NCI-H2227 treated with DMSO at 0.1 percent for 48 hours (cell line): Measurements from ENCODE around the gene TMIGD2.

Experiments
- DNase-seq: peaks from one replicate; lab custom pipeline; 2025; lab: John Stamatoyannopoulos, UW

TMIGD2 gene

DNA sequence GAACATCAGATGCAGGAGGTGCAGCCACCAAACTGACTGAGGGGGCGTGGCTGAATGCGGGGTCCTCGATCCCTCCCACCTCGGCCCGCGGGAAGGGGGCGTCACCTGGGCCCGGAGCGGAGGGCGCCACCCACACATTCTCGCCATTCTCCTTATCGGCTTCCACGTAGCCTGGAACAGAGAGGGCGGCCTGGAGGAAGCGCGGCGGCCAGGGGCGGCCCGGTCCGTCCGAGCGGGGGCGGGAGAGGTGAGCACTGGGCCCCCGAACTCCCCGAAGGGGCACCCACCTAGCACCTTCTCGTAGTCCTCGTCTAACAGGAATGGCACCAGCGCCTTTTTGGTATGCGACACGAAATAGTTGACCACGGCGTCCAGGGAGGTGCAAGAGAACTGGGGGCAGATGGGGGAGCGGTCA lies 24.7 kb upstream of the TMIGD2 start:
- DNase-seq: no peak

DNA sequence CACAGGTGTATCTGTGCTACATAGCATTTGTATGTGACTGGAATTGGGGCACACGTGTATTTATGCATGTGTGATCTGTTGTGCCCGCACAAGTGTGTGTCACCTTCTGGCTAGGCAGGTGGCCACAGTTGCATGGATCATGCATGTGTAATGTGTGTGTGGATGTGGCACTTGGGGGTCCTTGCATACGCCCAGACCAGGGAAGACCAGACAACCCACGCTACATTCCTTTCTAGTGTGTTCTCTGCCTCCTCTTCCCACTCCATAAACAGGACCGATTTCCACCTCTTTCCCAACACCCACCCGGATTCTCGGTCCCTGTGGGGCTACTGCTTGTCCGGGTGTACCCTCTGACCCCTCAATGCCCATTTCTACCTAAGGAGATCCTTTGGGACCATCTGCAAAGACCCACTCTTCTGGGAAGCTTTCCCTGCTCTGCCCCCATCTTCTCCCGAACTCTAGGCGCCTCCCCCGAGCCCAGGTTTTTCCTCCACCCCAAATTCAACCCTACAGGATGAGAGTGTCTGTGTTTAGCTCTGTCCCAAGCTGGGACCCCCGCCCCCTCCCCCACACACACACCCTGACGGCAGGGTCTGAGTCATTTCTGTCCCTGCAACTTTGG lies 24.1 kb upstream of the TMIGD2 start:
- no peak for DNase-seq

DNA sequence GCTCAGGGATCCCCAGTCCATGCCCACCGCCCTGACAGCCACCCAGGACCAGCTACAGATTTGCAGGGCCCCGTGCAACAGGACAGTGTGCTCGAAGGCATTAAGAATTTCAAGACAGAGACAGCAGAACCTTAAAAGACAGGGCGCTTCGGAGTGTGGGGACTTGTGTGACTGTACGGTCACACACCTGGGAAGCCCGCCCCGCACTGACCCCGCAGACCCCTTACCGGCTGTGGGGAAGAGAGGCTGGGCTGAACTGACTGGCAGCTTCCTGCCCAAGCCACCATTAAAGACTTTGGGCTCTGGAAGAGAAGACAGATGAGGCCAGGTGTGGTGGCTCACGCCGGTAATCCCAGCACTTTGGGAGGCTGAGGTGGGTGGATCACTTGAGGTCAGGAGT lies 22.0 kb upstream of the TMIGD2 start:
- DNase-seq: no peak

DNA sequence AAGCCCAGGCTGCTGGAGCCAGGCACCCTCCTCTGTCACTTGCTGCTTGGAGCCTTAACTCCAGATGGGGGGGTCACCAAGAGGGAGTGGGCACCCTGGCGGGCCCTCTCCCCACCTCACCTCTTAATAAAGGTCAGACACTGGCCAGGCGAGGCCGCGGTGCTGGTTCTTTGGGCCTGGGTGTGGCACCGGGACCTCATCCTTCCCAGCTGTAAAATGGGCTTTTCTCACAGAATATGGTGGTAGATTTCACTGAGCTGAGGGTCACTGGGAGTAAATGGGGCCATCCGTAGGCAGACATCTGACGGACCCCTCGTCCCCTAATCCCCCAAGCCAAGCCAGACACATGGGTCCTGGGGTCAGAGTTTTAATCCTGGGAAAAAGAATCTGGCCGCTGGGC lies 21.5 kb upstream of the TMIGD2 start:
- DNase-seq: no peak

DNA sequence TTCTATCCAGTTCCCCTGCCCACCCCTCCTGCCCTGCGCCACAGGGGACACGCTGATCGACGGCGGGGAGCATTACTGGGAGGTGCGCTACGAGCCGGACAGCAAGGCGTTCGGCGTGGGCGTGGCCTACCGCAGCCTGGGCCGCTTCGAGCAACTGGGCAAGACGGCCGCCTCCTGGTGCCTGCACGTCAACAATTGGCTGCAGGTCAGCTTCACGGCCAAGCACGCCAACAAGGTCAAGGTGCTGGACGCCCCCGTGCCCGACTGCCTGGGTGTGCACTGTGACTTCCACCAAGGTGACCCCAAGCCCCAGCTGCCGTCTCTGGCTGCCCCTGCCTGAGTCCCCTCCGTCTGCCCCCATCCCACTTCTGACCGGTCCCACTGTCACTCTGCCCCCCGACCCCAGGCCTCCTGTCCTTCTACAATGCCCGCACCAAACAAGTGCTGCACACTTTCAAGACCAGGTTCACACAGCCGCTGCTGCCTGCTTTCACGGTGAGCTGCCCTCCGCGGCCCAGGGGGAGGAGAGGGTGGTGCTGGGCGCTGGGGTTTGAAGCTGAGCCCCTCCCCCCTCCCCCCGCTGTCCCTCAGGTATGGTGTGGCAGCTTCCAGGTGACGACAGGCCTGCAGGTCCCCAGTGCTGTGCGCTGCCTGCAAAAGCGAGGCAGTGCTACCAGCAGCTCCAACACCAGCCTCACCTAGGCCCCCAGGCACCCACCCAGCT lies 20.9 kb upstream of the TMIGD2 start:
- DNase-seq: no peak

DNA sequence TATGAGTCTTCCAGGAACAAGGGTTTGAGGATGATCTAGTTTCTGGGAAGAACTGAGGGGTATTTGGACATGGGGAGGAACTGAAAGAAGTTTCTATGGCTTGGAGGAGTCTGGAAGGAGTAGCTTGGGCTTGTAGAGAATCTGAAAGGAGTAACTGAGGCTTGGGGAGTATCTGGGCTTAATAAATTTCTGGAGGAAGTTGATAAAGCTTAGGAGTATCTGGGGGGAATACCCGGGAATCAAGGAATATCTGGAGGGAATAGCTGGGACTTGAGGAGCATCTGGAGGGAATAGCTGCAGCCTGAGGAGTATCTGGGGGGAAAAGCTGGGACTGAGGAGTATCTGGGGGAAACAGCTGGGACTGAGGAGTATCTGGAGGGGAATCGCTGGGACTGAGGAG lies 18.2 kb upstream of the TMIGD2 start:
- DNase-seq: no peak

DNA sequence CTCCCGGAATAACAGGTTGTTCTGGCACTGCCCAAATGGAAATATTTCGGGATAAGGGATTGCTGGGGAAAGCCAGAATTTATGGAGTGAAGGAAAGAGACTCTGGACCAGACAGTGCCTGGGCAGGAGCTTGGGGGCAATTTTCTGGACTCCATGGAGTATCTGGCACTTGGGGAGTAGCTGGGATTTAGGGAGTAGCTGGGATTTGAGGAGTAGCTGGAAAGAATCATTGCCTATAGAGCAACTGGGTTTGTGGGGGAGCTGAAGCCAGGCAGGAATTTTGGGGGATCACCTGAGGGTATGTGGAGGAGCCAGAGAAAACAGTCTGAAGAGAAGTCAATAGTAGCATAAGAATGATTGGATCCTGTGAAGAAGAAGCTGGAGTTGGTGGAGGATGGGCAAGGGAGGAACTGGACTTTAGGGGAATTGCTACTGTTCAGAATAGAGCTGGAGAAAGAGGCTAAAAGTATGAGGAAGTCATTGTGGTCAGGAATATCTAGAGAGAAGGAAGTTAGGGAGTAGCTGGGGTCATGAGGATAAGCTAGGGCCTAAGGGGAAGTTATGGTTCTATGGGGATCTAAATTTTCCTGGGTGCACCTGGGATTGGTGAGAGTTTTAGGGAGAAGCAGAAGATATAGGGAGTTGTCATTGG lies 17.0 kb upstream of the TMIGD2 start:
- no peak for DNase-seq

DNA sequence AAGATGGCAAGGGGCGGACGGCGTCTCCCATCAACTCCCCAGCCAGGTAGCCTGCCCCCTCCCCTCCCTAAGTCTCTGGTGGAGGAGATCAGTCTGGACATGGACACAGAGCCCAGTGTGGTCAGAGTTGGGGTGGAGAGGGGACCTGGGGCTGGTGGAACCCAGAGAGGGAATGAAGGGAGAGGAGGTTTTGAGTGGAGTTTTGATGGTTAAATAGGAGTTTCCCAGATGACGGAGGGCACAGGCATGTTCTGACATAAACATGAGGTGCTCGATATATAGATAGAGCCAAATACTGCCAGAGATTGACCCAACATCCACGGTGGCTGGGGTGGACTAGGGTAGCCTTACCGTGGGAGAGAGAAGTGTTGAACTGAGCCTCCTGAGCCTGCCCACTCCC lies 16.3 kb upstream of the TMIGD2 start:
- no peak for DNase-seq

DNA sequence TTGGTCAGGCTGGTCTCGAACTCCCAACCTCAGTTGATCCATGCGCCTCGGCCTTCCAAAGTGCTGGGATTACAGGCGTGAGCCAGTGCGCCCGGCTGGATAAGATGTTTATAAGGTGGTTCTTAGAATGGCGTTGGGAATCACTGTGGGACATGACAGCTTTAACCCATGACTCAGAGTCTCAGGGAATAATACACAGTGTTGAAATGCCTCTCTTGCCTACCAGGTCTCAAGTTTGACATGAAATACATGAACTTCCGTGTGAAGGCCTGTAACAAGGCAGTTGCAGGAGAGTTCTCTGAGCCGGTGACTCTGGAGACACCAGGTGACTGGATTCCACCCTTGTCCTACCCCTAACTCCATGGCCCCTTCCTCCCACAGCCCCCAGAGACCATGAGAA lies 14.8 kb upstream of the TMIGD2 start:
- DNase-seq: no peak

DNA sequence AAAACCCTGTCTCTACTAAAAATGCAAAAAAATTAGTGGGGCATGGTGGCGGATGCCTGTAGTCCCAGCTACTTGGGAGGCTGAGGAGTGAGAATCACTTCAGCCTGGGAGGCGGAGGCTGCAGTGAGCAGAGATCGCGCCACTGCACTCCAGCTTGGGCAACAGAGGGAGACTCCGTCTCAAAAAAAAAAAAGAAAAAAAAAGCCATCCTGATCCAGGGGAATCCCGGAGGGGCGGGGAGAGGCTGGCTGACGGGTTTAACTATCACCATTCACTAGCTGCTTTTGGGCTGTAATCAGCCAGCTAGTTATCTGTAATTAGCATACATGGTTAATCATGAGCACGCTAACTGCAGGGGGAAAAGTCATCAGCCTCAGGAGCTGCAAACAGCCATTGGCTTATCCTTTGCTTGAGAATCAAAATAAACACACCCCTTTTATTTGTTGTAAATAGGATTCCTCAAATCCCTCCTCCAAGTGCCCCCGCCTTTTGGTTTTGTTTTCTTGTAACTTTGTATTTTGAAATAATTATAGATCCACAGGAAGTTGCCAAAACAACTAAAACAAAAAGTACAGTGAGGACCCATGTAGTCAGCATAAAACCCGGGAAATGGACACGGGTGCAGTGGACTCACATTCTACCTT lies 11.8 kb upstream of the TMIGD2 start:
- no peak for DNase-seq

DNA sequence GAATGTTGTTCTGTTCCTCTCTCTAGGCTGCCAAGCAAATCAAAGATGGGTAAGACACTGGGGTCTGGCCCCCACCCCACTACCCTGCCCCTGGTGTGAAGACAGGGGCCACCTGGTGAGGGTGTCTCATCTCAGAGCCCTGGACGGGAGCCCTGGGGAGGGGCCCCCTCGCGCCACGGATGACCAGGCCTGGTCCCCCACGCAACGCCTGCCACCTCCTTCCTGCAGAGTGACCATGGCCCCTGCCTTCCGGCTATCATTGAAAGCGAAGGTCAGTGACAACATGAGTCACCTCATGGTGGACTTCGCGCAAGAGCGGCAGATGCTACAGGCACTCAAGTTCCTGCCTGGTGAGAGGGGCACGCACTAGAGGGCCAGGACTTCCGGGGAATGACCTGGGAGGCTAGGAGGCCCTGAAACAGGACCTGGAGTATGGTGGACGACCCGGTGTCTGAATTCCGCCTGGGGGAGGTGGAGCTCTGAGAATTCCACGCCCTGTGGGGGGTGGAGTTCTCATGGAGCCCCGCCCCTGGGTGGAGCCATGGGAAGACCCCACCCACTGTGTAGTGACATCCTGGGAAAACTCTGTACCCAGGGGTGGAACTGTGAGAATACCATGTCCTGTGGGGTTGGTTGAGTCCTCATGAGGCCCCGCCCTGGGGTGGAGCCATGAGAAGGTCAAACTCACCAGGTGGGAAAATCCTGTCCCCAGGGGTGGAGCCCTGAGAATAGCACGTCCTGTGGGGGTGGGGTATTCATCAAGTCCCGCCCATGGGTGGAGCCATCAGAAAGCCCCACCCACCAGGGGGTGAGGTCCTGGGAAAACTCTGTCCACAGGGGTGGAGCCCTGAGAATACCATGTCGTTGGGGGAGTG lies 8.3 kb upstream of the TMIGD2 start:
- DNase-seq: no peak

DNA sequence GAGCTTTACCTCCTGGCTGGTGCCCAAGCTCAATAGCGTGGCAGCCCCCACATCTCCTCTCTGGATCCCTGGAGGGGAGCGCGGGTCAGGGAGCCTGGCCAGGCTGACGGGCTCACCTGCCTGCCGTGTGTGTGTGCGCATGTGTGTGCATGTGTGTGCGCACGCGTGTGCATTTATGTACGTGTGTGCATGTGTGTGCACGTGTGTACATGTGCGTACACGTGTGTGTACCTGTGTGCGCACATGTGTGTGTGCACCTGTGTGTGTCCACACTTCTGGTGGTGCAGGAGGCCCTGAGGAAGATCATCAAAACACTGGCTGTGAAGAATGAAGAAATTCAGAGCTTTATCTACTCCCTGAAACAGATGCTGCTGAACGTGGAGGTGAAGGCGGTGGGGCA lies 3.5 kb upstream of the TMIGD2 start:
- no peak for DNase-seq

DNA sequence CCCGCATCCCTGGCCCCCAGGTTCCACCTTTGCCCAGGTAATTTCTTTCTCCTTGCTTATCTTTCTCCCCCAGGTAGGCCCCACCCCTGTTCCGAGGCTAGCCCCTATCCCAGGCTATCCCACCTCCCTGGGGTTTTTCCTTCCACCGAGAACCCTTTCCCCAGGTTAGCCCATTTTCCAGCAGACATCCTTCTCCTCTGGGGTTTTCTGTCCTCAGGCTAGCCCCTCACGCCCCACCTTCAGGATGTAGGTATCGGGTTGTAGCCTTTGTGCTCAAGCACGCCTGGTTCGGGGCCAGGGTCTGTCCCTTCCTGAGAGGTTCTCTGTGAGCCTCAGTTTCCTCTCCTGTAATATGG lies 3.0 kb upstream of the TMIGD2 start:
- DNase-seq: no peak

DNA sequence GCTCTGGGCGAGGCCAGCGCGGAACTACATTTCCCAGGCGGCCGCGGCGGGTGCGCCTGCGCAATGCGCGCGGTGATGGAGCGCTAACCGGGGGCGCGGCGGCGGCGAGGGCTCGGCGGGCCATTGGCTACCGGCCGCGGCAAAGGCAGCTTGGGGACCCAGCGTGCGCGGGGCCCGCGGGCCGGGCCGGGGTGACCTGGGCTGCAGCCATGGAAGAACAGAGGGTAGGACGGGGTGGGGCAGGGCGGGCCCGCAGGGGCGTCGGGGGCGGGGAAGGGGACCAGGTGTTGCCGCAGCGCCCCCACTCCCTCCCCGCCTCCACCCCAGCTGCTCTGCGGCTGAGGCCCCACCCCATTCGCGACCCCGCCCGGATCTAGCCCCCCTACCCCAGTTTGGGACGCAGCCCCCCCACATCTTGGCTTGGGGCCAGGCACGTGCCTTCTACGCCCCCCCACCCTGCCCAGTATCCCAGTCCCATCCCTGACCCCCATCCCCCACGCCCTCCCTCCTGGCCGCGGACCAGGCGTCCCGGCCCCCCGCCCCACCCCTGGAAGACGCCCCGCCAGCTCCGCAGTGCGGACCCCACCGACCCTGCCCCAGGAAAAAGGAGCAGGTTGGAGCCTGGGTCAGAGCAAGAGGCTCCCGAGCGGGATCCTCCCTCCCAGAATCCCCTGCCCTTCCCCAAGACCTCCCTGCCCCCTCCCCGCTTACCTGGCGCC lies 2.5 kb upstream of the TMIGD2 start, which contains the start of gene FSD1:
Gene FSD1 (plus strand): TSS at position 61 of the 719 bp plus-strand sequence. CDS start 149 bp downstream, at position 210.
- peak; percentile 39 for DNase-seq

DNA sequence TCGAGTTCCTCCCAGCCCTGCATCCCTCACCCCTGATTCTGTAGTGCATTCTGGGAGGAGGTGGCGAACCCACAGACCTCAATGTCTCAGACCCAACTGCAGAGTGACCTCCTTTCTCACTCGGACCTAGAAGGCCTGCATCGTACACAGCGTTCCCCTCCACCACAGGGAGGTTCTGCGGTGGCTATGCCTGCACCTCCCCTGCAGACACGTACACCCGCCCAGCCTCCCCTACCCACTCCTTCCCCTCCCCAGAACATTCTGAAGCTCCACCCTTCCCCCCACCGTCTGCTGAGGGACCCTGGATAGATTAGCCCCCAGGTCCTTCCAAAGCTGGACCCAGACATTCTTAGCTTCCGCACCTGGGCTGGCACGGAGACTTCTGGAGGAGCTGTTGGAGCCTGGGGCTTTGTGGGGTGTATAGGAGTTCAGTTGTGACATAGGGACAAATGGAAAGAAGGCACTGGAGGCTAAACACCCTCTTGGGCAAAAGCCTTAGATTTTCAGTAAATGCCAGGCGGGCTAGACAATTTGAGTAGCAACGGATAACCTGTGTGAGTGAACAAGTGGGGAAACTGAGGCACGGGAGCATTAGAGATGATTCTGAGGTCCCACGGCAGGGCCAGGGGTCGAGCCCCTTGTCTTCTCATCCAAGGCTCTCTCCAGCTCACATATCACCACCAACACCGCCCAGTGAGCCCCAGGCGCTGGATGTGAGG lies 1.8 kb upstream of the TMIGD2 start:
- DNase-seq: no peak

DNA sequence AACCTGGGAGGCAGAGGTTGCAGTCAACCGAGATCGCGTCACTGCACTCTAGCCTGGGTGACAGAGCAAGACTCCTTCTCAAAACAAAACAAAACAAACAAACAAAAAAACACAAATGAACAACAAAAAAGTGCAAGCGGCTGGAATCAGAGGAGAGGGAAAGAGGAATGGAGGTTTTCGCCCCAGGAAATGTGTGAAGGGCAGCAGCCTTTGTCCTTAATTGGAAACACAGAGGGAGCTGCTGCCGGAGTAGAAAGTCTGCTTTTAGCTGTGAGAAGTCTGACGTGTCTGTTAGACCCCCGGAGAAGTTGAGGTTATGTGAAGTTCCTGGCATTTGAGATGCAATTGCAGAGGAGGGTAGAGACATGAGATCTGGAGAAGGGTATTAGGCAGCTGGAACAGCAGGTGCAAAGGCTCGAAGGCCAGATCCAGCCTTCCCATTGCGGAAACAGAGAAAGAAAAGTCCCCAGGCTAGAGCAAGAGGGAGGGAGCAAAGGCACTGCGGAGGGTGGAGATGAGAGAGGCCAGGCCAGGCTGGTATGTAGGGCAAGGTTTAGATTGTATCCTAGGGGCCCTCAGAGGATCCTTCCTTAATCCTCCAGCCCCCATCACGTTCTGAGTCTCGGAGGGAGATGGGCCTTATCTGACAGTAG lies 473 bp downstream of the TMIGD2 start:
- no peak for DNase-seq

DNA sequence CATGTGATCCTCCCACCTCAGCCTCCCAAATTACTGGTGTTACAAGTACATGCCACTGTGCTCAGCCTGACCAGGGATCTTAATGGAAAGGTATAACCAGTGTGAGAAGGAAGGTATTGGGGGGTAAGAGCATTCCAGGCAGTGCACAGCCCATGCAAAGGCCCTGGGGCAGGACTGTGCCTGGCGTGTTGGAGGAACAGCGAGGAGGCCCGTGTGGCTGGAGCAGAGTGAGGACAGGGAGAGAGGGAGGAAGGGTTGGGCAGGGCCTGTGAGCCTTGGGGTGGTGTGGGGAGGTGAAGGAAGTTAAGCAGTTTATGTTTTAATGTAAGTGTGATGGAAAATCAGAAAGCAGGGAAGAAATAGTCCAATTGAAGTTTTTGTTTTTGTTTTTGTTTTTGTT lies 1.6 kb downstream of the TMIGD2 start:
- DNase-seq: no peak

DNA sequence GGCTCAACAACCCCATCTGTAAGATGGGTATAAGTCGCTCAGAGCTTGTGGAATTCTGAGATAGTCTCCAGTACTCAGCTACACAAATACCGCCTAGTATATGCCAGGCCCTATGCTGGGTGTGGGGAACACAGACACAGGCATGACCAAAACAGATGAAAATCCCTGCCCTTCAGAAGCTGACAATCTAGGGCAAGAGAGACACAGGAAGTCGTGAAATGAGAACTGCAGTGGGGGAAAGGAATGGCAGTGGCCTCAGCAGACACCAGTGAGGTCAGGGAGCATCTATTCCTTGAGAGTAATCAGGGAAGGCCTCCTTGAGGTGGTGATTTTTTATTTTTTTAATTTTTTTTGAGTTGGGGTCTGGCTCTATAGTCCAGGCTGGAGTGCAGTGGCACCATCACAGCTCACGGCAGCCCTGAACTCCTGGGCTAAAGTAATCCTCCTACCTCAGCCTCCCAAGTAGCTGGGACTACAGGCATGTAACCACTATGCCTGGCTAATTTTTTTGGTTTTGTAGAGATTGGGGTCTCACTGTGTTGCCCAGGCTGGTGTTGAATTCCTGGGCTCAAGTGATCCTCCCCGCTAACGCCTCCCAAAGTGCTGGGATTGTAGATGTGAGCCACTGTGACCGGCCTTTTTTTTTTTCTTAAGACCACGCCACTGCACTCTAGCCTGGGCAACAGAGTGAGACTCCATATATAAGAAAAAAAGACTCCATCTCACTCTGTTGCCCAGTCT lies 3.2 kb downstream of the TMIGD2 start:
- no peak for DNase-seq
